Prostate gland (tissue), 2 donors: Measurements from ENCODE around the gene KIAA0232.

ENCODE experiments used
- POLR2A ChIP-seq: fragments of 450-650 bp; IDR thresholded peaks from one replicate; pipeline ENCODE4 v1.6.1; 2016; ENCODE audit warnings: antibody characterized with exemption, mild to moderate bottlenecking
- POLR2AphosphoS5 ChIP-seq: sonication (generic); formaldehyde crosslinking; IDR thresholded peaks from one replicate; pipeline ENCODE4 v1.6.1; 2017; ENCODE audit warnings: antibody characterized with exemption
- TF ChIP-seq, protein P1 (sequence below), 4 experiments: fragments of 200-600 bp in 2 of 4; fragments of 450-650 bp in 2 of 4; sonication (generic) in 2 of 4; IDR thresholded peaks; 1 replicate in 3 of 4; 2 replicates in 1 of 4; pipeline ENCODE4 v1.5.1; 2016 to 2019; ENCODE audit warnings: antibody characterized with exemption in 4 of 4, mild to moderate bottlenecking in 2 of 4, moderate library complexity in 2 of 4

DNA sequence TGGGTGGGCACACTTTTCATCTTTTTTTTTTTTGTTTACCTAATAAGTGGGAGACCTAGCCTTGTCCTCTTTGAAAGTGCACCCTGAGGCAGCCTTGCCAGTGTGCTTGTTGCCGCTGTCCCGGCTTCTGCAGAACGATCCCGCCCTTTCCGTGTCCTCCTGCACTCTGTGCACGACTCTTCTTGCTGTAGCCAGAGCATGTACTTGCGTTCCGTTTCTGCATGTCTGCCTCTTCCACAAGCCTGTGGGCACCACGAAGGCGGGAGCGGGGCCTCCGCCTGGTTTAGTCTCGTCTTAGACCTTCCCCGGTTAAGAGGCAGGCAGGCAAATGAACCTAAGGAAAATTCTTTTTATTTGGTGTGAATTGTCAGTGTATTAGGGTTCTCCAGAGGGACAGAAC is 94.5 kb downstream of the KIAA0232 start:
- TF ChIP-seq, protein P1, sequence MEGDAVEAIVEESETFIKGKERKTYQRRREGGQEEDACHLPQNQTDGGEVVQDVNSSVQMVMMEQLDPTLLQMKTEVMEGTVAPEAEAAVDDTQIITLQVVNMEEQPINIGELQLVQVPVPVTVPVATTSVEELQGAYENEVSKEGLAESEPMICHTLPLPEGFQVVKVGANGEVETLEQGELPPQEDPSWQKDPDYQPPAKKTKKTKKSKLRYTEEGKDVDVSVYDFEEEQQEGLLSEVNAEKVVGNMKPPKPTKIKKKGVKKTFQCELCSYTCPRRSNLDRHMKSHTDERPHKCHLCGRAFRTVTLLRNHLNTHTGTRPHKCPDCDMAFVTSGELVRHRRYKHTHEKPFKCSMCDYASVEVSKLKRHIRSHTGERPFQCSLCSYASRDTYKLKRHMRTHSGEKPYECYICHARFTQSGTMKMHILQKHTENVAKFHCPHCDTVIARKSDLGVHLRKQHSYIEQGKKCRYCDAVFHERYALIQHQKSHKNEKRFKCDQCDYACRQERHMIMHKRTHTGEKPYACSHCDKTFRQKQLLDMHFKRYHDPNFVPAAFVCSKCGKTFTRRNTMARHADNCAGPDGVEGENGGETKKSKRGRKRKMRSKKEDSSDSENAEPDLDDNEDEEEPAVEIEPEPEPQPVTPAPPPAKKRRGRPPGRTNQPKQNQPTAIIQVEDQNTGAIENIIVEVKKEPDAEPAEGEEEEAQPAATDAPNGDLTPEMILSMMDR (IDR thresholded peaks at IDR 0.05) = no peak
- TF ChIP-seq POLR2A = no peak
- no peak for TF ChIP-seq POLR2AphosphoS5
